ENCODE measurements around the gene MAP2K7. TPM values are rescaled to one million over a fixed set of nuclear protein-coding genes. Genes with fewer than 3 reads are reported as not detected.

The MAP2K7 gene
- total RNA-seq, 1 experiment from 2014 or later = 8.3 TPM

GRCh38 chr19:7962644-7963268, 59.1 kb downstream of the MAP2K7 start:
- no peak for DNase-seq (ENCODE audit: low read depth)

DNA sequence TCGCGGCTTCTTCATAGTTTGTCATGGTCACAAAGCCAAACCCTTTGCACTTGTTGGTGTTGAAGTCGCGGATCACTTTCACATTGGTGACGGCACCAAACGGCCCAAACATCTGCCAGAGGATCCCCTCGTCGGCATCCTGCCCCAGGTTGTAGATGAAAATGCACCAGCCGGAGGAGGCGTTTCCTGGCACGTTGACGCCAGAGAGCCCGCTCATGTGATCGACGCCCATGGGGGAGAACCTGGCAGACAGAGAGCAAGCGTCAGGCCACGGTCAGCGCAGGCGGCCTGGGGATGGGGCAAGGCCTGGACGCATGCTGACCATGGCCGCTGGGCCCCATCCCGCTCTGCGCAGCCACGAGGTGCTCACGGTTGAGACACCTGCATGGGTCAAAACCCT, 59.9 kb downstream of the MAP2K7 start:
- no peak for DNase-seq (ENCODE audit: low read depth)

Other genes starting within 250 kb of the MAP2K7 start
- not detected in 2 replicates for gene RETN, start 234.8 kb upstream of the MAP2K7 start, total RNA-seq (2014; rRNA removed; shearing (Covaris generic))
- gene MCEMP1, start 226.8 kb upstream of the MAP2K7 start, total RNA-seq (2014; rRNA removed; shearing (Covaris generic)) = not detected in 2 replicates
- 89.9 and 101 TPM in 2 replicates for gene TRAPPC5, start 223.0 kb upstream of the MAP2K7 start, total RNA-seq (2014; rRNA removed; shearing (Covaris generic))
- not detected in 2 replicates for gene FCER2, start 201.7 kb upstream of the MAP2K7 start, total RNA-seq (2014; rRNA removed; shearing (Covaris generic))
- not detected in 2 replicates for gene CLEC4G, start 171.8 kb upstream of the MAP2K7 start, total RNA-seq (2014; rRNA removed; shearing (Covaris generic))
- gene CD209, start 156.3 kb upstream of the MAP2K7 start, total RNA-seq (2014; rRNA removed; shearing (Covaris generic)) = not detected in 2 replicates
- gene CLEC4M, start 140.6 kb upstream of the MAP2K7 start, total RNA-seq (2014; rRNA removed; shearing (Covaris generic)) = not detected in 2 replicates
- 20.7 and 29.2 TPM in 2 replicates for gene EVI5L, start 73.7 kb upstream of the MAP2K7 start, total RNA-seq (2014; rRNA removed; shearing (Covaris generic))
- gene PRR36, start 29.5 kb upstream of the MAP2K7 start, total RNA-seq (2014; rRNA removed; shearing (Covaris generic)) = not detected in 2 replicates
- 7.6 and 15.2 TPM in 2 replicates for gene LRRC8E, start 15.4 kb upstream of the MAP2K7 start, total RNA-seq (2014; rRNA removed; shearing (Covaris generic))
- gene TGFBR3L, start 11.0 kb downstream of the MAP2K7 start, total RNA-seq (2014; rRNA removed; shearing (Covaris generic)) = 1.1 and 2.9 TPM in 2 replicates
- 16.0 and 16.1 TPM in 2 replicates for gene SNAPC2, start 16.5 kb downstream of the MAP2K7 start, total RNA-seq (2014; rRNA removed; shearing (Covaris generic))
- gene CTXN1, start 22.3 kb downstream of the MAP2K7 start, total RNA-seq (2014; rRNA removed; shearing (Covaris generic)) = 6.7 and 10.1 TPM in 2 replicates
- gene TIMM44, start 39.8 kb downstream of the MAP2K7 start, total RNA-seq (2014; rRNA removed; shearing (Covaris generic)) = 41.4 and 57.6 TPM in 2 replicates
- 57.5 and 75.3 TPM in 2 replicates for gene ELAVL1, start 101.8 kb downstream of the MAP2K7 start, total RNA-seq (2014; rRNA removed; shearing (Covaris generic))
- not detected in 2 replicates for gene CCL25, start 148.9 kb downstream of the MAP2K7 start, total RNA-seq (2014; rRNA removed; shearing (Covaris generic))
- gene FBN3, start 245.7 kb downstream of the MAP2K7 start, total RNA-seq (2014; rRNA removed; shearing (Covaris generic)) = not detected in 2 replicates